Memory B cell (primary cell): ENCODE measurements around the gene CACNA1H.
A peak's percentile ranks its signal among the peaks of the same experiment; 100 is the strongest.

Experiments
- ATAC-seq: fragments of 150-1000 bp; cut with Tn5 transposase; 2 replicates; pipeline ENCODE4 v1.10.0; 2021; ENCODE audit warnings: low read depth, mild to moderate bottlenecking, moderate library complexity
- DNase-seq, 2 donors: peaks; one replicate each; pipeline ENCODE4 v3.0.0; 2022; ENCODE audit warnings: low spot score in 2 of 2
- H3K27ac Mint-ChIP-seq: one replicate; pipeline ENCODE4 v1.8.0; 2022; ENCODE audit warnings: mild to moderate bottlenecking, moderate library complexity, mixed read lengths
- H3K27me3 Mint-ChIP-seq: one replicate; pipeline ENCODE4 v1.8.0; 2022; ENCODE audit warnings: mixed read lengths
- H3K36me3 Mint-ChIP-seq: one replicate; pipeline ENCODE4 v1.8.0; 2022; ENCODE audit warnings: mild to moderate bottlenecking, mixed read lengths
- H3K4me1 Mint-ChIP-seq: one replicate; pipeline ENCODE4 v1.8.0; 2022; ENCODE audit warnings: mixed read lengths
- H3K4me3 Mint-ChIP-seq: one replicate; pipeline ENCODE4 v1.8.0; 2022; ENCODE audit warnings: mild to moderate bottlenecking, moderate library complexity, mixed read lengths
- H3K9me3 Mint-ChIP-seq: one replicate; pipeline ENCODE4 v1.8.0; 2022; ENCODE audit warnings: mixed read lengths

The CACNA1H gene

GRCh38 chr16:1152651-1153259 lies at the start of gene CACNA1H:
Gene CACNA1H (plus strand): TSS chr16:1153106. CDS start chr16:1153738, 632 bp downstream.
- no peak for DNase-seq
- H3K36me3 Mint-ChIP-seq = no peaks in the 10 kb centered on the region
- H3K27ac Mint-ChIP-seq = no peak within 1 kb of the TSS
- H3K27me3 Mint-ChIP-seq = peaks cover 10% of the 10 kb centered on the region
- no peaks in the 10 kb centered on the region for H3K4me1 Mint-ChIP-seq
- H3K9me3 Mint-ChIP-seq = no peaks in the 10 kb centered on the region
- ATAC-seq = peak; percentile 46
- H3K4me3 Mint-ChIP-seq = peak within 1 kb of the TSS; percentile 68

- peaks cover 4% of the 10 kb centered on the region for H3K4me1 Mint-ChIP-seq
- peaks cover 6% of the 10 kb centered on the region for H3K27me3 Mint-ChIP-seq
- DNase-seq = no peak
- H3K4me3 Mint-ChIP-seq = no peak overlapping the region
- no peaks in the 10 kb centered on the region for H3K36me3 Mint-ChIP-seq
- ATAC-seq = no peak
- H3K27ac Mint-ChIP-seq = no peak overlapping the region
- no peaks in the 10 kb centered on the region for H3K9me3 Mint-ChIP-seq
Observed at GRCh38 chr16:1103636-1103980, 49.3 kb upstream of the CACNA1H start.

- Mint-ChIP-seq H3K4me1 (peaks cover 7% of the 10 kb centered on the region), H3K27ac (no peak overlapping the region), H3K4me3 (no peak overlapping the region), H3K27me3 (peaks cover 9% of the 10 kb centered on the region), H3K9me3 (peaks cover 2% of the 10 kb centered on the region), H3K36me3 (peaks cover 2% of the 10 kb centered on the region)
- DNase-seq (no peak), ATAC-seq (peak; percentile 55)
Observed at GRCh38 chr16:1105888-1106620, 46.9 kb upstream of the CACNA1H start.

- peaks cover 2% of the 10 kb centered on the region for H3K36me3 Mint-ChIP-seq
- peaks cover 9% of the 10 kb centered on the region for H3K27me3 Mint-ChIP-seq
Observed at GRCh38 chr16:1106659-1107058, 46.2 kb upstream of the CACNA1H start.

GRCh38 chr16:1107141-1107540 lies 45.8 kb upstream of the CACNA1H start:
- peaks cover 2% of the 10 kb centered on the region for H3K9me3 Mint-ChIP-seq
- ATAC-seq (no peak), DNase-seq (no peak)
- H3K4me3 Mint-ChIP-seq = no peak overlapping the region
- H3K27me3 Mint-ChIP-seq = peaks cover 9% of the 10 kb centered on the region
- no peak overlapping the region for H3K27ac Mint-ChIP-seq
- H3K4me1 Mint-ChIP-seq = peaks cover 7% of the 10 kb centered on the region
- H3K36me3 Mint-ChIP-seq = peaks cover 2% of the 10 kb centered on the region

More at GRCh38 chr16:1106659-1107058, 46.2 kb upstream of the CACNA1H start:
- Mint-ChIP-seq H3K27ac (no peak overlapping the region), H3K4me3 (no peak overlapping the region), H3K4me1 (peaks cover 7% of the 10 kb centered on the region), H3K9me3 (peaks cover 2% of the 10 kb centered on the region)
- DNase-seq (no peak), ATAC-seq (no peak)

GRCh38 chr16:1107731-1108130 lies 45.2 kb upstream of the CACNA1H start:
- Mint-ChIP-seq H3K27me3 (peaks cover 9% of the 10 kb centered on the region), H3K36me3 (peaks cover 2% of the 10 kb centered on the region), H3K9me3 (peaks cover 2% of the 10 kb centered on the region), H3K4me1 (peaks cover 7% of the 10 kb centered on the region), H3K27ac (no peak overlapping the region), H3K4me3 (no peak overlapping the region)
- no peak for DNase-seq
- no peak for ATAC-seq

GRCh38 chr16:1108299-1109252 lies 44.3 kb upstream of the CACNA1H start:
- Mint-ChIP-seq H3K27ac (no peak overlapping the region), H3K4me1 (peaks cover 7% of the 10 kb centered on the region), H3K9me3 (peaks cover 2% of the 10 kb centered on the region), H3K4me3 (no peak overlapping the region), H3K27me3 (peaks cover 9% of the 10 kb centered on the region), H3K36me3 (peaks cover 2% of the 10 kb centered on the region)
- DNase-seq = no peak
- ATAC-seq = no peak

GRCh38 chr16:1109648-1110047 lies 43.3 kb upstream of the CACNA1H start:
- Mint-ChIP-seq H3K36me3 (peaks cover 2% of the 10 kb centered on the region), H3K4me3 (no peak overlapping the region), H3K27me3 (peaks cover 13% of the 10 kb centered on the region), H3K9me3 (peaks cover 2% of the 10 kb centered on the region), H3K27ac (no peak overlapping the region), H3K4me1 (peaks cover 7% of the 10 kb centered on the region)
- DNase-seq (no peak), ATAC-seq (no peak)

- DNase-seq (no peak), ATAC-seq (no peak)
- peaks cover 4% of the 10 kb centered on the region for H3K4me1 Mint-ChIP-seq
- H3K27ac Mint-ChIP-seq = no peak overlapping the region
- H3K9me3 Mint-ChIP-seq = peaks cover 2% of the 10 kb centered on the region
- H3K4me3 Mint-ChIP-seq = no peak overlapping the region
- peaks cover 14% of the 10 kb centered on the region for H3K27me3 Mint-ChIP-seq
- H3K36me3 Mint-ChIP-seq = peaks cover 4% of the 10 kb centered on the region
Observed at GRCh38 chr16:1112506-1113184, 40.3 kb upstream of the CACNA1H start.

GRCh38 chr16:1113489-1113888 lies 39.4 kb upstream of the CACNA1H start:
- H3K36me3 Mint-ChIP-seq = peaks cover 4% of the 10 kb centered on the region
- peaks cover 4% of the 10 kb centered on the region for H3K4me1 Mint-ChIP-seq
- H3K4me3 Mint-ChIP-seq = no peak overlapping the region
- ATAC-seq (no peak), DNase-seq (no peak)
- no peak overlapping the region for H3K27ac Mint-ChIP-seq
- peaks cover 2% of the 10 kb centered on the region for H3K9me3 Mint-ChIP-seq
- peaks cover 16% of the 10 kb centered on the region for H3K27me3 Mint-ChIP-seq

GRCh38 chr16:1113889-1114526 lies 38.9 kb upstream of the CACNA1H start:
- peaks cover 4% of the 10 kb centered on the region for H3K4me1 Mint-ChIP-seq
- ATAC-seq = no peak
- no peak overlapping the region for H3K4me3 Mint-ChIP-seq
- H3K36me3 Mint-ChIP-seq = peaks cover 4% of the 10 kb centered on the region
- DNase-seq = no peak
- no peak overlapping the region for H3K27ac Mint-ChIP-seq
- H3K9me3 Mint-ChIP-seq = peaks cover 2% of the 10 kb centered on the region
- H3K27me3 Mint-ChIP-seq = peaks cover 16% of the 10 kb centered on the region

GRCh38 chr16:1116693-1117077 lies 36.2 kb upstream of the CACNA1H start:
- no peak overlapping the region for H3K4me3 Mint-ChIP-seq
- H3K9me3 Mint-ChIP-seq = no peaks in the 10 kb centered on the region
- no peak overlapping the region for H3K27ac Mint-ChIP-seq
- no peaks in the 10 kb centered on the region for H3K4me1 Mint-ChIP-seq
- ATAC-seq (no peak), DNase-seq (no peak)
- peaks cover 12% of the 10 kb centered on the region for H3K27me3 Mint-ChIP-seq
- H3K36me3 Mint-ChIP-seq = peaks cover 2% of the 10 kb centered on the region

- DNase-seq = no peak
- Mint-ChIP-seq H3K9me3 (no peaks in the 10 kb centered on the region), H3K27me3 (peaks cover 12% of the 10 kb centered on the region), H3K4me1 (no peaks in the 10 kb centered on the region), H3K27ac (no peak overlapping the region), H3K4me3 (no peak overlapping the region), H3K36me3 (peaks cover 2% of the 10 kb centered on the region)
- ATAC-seq = no peak
Observed at GRCh38 chr16:1117176-1117900, 35.6 kb upstream of the CACNA1H start.
